ENCODE results near the gene HOXA3. TPM values are rescaled to one million over a fixed set of nuclear protein-coding genes. Genes with fewer than 3 reads are reported as not detected.
A peak's percentile ranks its signal among the peaks of the same experiment; 100 is the strongest.

The HOXA3 gene
- total RNA-seq, 1 donor from 2014 or later = 92.8 TPM

DNA sequence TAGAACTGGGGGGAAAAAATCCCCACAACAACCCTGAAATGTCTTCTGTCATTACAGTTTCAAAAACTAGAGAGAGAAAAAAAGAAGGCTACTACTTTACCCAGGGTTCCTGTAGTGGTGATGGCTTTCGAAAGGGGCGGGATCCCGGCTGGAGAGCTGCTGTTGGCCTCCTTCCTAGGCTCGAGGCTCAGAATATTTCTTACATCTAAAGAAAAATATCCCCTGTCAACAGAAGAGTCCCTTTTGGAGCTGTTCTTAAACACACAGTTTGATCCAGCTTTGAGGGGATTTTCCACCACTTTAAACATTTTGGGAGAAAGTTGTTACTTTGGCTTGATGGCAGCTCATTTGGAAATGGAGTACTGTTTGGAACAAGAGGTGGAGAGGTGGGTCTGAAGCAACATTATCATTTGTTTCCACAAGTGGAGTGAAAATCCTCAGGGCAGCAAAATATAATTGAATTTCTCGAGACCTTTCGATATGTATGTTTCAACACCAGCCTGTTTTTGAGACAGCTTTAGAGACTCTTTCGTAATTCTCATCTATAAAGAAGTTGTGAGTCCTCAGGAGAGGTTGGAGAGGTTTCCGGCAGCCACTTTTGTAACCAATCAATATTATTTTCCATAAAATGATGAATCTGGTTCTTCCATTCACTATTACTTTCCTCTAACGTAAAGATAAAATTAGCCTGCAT is 42.5 kb upstream of the HOXA3 start:
- Mint-ChIP-seq H3K27ac (no peak overlapping the region), H3K9me3 (no peaks in the 10 kb centered on the region), H3K27me3 (peaks cover 95% of the 10 kb centered on the region), H3K4me1 (ENCODE audit: unreplicated experiment) (no peaks in the 10 kb centered on the region), H3K36me3 (no peaks in the 10 kb centered on the region), H3K4me3 (no peak overlapping the region)
- TF ChIP-seq CTCF (conservative IDR thresholded peaks at IDR 0.05) = no peak
- DNase-seq (ENCODE audit: extremely low spot score, unreplicated experiment) = no peak

DNA sequence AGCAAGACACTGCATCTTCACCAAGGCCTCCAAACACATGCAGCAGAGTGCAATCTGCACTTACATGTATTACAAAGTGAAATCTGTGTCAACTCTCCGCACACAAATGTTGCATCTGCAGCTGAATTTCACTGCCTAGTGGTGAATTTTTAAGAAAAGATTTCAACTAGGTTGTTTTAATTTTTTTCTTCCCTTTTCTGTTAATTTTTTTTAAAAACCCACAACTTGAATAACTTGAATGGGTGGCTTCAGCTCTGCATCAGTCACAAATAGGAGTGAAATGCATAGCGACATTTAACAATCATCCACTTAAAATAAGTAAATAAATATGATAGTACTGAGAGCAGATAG is 41.6 kb upstream of the HOXA3 start:
- H3K27ac Mint-ChIP-seq = no peak overlapping the region

GRCh38 chr7:27193335-27194001 is 41.1 kb upstream of the HOXA3 start:
- Mint-ChIP-seq H3K27ac (no peak overlapping the region), H3K4me3 (peak overlapping the region; percentile 59)

More for the DNA sequence above, 41.6 kb upstream of the HOXA3 start:
- no peaks in the 10 kb centered on the region for H3K4me1 Mint-ChIP-seq (ENCODE audit: unreplicated experiment)
- DNase-seq (ENCODE audit: extremely low spot score, unreplicated experiment) = no peak
- TF ChIP-seq CTCF (conservative IDR thresholded peaks at IDR 0.05) = no peak
- no peaks in the 10 kb centered on the region for H3K36me3 Mint-ChIP-seq
- no peaks in the 10 kb centered on the region for H3K9me3 Mint-ChIP-seq
- peak overlapping the region; percentile 59 for H3K4me3 Mint-ChIP-seq
- peaks cover 98% of the 10 kb centered on the region for H3K27me3 Mint-ChIP-seq

GRCh38 chr7:27192546-27193334 is 40.4 kb upstream of the HOXA3 start:
- no peaks in the 10 kb centered on the region for H3K9me3 Mint-ChIP-seq
- H3K4me3 Mint-ChIP-seq = peak overlapping the region; percentile 66
- H3K27ac Mint-ChIP-seq = no peak overlapping the region
- no peak for TF ChIP-seq CTCF (conservative IDR thresholded peaks at IDR 0.05)
- H3K4me1 Mint-ChIP-seq (ENCODE audit: unreplicated experiment) = peaks cover 7% of the 10 kb centered on the region
- H3K27me3 Mint-ChIP-seq = peaks cover 98% of the 10 kb centered on the region
- peak; percentile 70 for DNase-seq (ENCODE audit: extremely low spot score, unreplicated experiment)
- no peaks in the 10 kb centered on the region for H3K36me3 Mint-ChIP-seq

More at GRCh38 chr7:27193335-27194001, 41.1 kb upstream of the HOXA3 start:
- Mint-ChIP-seq H3K36me3 (no peaks in the 10 kb centered on the region), H3K27me3 (peaks cover 98% of the 10 kb centered on the region), H3K4me1 (ENCODE audit: unreplicated experiment) (peaks cover 3% of the 10 kb centered on the region), H3K9me3 (no peaks in the 10 kb centered on the region)
- peak; percentile 51 for DNase-seq (ENCODE audit: extremely low spot score, unreplicated experiment)
- TF ChIP-seq CTCF (conservative IDR thresholded peaks at IDR 0.05) = no peak

DNA sequence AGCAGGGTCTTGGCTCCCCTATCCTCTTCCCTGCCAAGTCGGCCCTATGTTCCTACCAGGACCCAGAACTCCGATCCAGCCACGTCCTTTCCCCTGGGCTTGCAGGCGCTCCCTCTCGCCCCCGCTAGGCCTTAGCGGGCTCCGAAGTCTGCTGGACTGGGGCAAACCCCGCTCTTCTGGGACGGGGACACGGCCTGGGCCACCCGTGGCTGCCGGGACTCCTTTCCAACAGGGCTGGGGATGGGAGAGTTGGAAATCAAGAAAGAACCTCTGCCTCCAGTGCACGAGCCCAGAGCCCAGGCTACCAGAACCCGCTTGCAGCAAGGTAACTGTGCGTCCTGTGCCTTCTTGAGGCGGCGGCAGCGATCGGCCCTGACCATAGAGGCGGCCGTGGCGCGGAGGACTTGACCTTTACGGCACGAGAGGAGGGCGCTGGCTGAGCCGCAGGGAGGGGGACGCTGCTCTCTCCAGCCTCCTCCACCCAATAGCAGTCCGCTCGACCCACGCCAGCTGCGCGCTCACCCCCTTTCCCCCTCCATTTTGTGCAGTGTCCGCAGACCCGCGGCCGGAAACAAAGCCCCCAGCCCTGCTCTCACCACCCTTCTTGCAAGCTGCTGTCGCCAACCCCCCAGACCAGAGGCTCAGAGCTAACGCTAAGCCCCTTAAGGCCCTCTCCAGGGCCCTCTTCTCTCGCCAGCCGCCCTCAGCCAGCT is 39.6 kb upstream of the HOXA3 start:
- Mint-ChIP-seq H3K27ac (no peak overlapping the region), H3K4me3 (peak overlapping the region; percentile 36), H3K4me1 (ENCODE audit: unreplicated experiment) (peaks cover 7% of the 10 kb centered on the region), H3K36me3 (no peaks in the 10 kb centered on the region), H3K27me3 (peaks cover 98% of the 10 kb centered on the region), H3K9me3 (no peaks in the 10 kb centered on the region)
- DNase-seq (ENCODE audit: extremely low spot score, unreplicated experiment) = no peak
- no peak for TF ChIP-seq CTCF (conservative IDR thresholded peaks at IDR 0.05)

Data from type B pancreatic cell (in vitro differentiated cells).